GM12865 (cell line): ENCODE results near the gene VCPKMT.
A peak's percentile ranks its signal among the peaks of the same experiment; 100 is the strongest.

Experiments
- DNase-seq: peaks from one replicate; pipeline ENCODE4 v3.0.0; 2010; ENCODE audit warnings: low read depth
- H3K4me3 ChIP-seq: 2 replicates; pipeline ENCODE4 v1.5.1; 2011; ENCODE audit warnings: mild to moderate bottlenecking, low read depth, low read length, control low read depth
- CTCF ChIP-seq: IDR thresholded peaks from 2 replicates; pipeline ENCODE4 v1.5.1; 2011; ENCODE audit warnings: low read length, control low read depth, low read depth, inconsistent platforms; ENCODE audit not compliant: insufficient read depth; ENCODE audit errors: missing control alignments

The VCPKMT gene

GRCh38 chr14:50060871-50061663 is 55.3 kb downstream of the VCPKMT start:
- peak; percentile 87 for DNase-seq
- TF ChIP-seq CTCF, result no peak
- peak overlapping the region; percentile 67 for H3K4me3 ChIP-seq

- no peak overlapping the region for H3K4me3 ChIP-seq
- DNase-seq, result no peak
Observed at GRCh38 chr14:50059763-50060616, 56.4 kb downstream of the VCPKMT start.

More at GRCh38 chr14:50059763-50060616, 56.4 kb downstream of the VCPKMT start:
- no peak for TF ChIP-seq CTCF
